Fibroblast of lung (primary cell): Measurements from ENCODE around the gene HSF5. TPM values are rescaled to one million over a fixed set of nuclear protein-coding genes. Genes with fewer than 3 reads are reported as not detected.

Source experiments
- DNase-seq, 2 donors: peaks; one replicate each; pipeline versions ENCODE4 v3.0.0 to v3.0.0-alpha.2; 2010; ENCODE audit warnings: low read depth in 2 of 2
- H2AFZ ChIP-seq: 2 replicates; pipeline ENCODE4 v1.5.1; 2012; ENCODE audit warnings: low read length, control low read depth, inconsistent platforms
- H3K27ac ChIP-seq: 2 replicates; pipeline ENCODE4 v1.5.1; 2011; ENCODE audit warnings: low read length, control low read depth; ENCODE audit not compliant: insufficient read depth
- H3K27me3 ChIP-seq: 2 replicates; pipeline ENCODE4 v1.5.1; 2011; ENCODE audit warnings: mild to moderate bottlenecking, low read length; ENCODE audit not compliant: control insufficient read depth, insufficient read depth
- H3K36me3 ChIP-seq: 2 replicates; pipeline ENCODE4 v1.5.1; 2011; ENCODE audit warnings: low read length; ENCODE audit not compliant: control insufficient read depth, insufficient read depth
- H3K4me1 ChIP-seq: 2 replicates; pipeline ENCODE4 v1.5.1; 2011; ENCODE audit warnings: low read length; ENCODE audit not compliant: control insufficient read depth, insufficient read depth; ENCODE audit errors: extremely low read depth
- H3K4me2 ChIP-seq: 2 replicates; pipeline ENCODE4 v1.5.1; 2011; ENCODE audit warnings: low read length, control low read depth; ENCODE audit not compliant: insufficient read depth; ENCODE audit errors: extremely low read depth
- H3K4me3 ChIP-seq, 4 experiments: fragments of 200-600 bp in 1 of 4; sonication (generic) in 1 of 4; replicated peaks in 1 of 4; 2 replicates each; pipeline ENCODE4 v1.5.1; 2011 to 2016; ENCODE audit warnings: low read length in 4 of 4, low read depth in 3 of 4, mild to moderate bottlenecking in 3 of 4, control low read depth in 2 of 4, inconsistent platforms in 1 of 4, mixed read lengths in 1 of 4; ENCODE audit not compliant: insufficient read depth in 1 of 4; ENCODE audit errors: control extremely low read depth in 1 of 4
- H3K79me2 ChIP-seq: 2 replicates; pipeline ENCODE4 v1.5.1; 2012; ENCODE audit warnings: mild to moderate bottlenecking, low read length, inconsistent platforms; ENCODE audit not compliant: control insufficient read depth, insufficient read depth
- H3K9ac ChIP-seq: 2 replicates; pipeline ENCODE4 v1.5.1; 2011; ENCODE audit warnings: mild to moderate bottlenecking, low read length, control low read depth; ENCODE audit not compliant: insufficient read depth
- H3K9me3 ChIP-seq: 2 replicates; pipeline ENCODE4 v1.5.1; 2012; ENCODE audit warnings: low read depth, low read length; ENCODE audit not compliant: control insufficient read depth, insufficient read depth
- H4K20me1 ChIP-seq: 2 replicates; pipeline ENCODE4 v1.5.1; 2011; ENCODE audit warnings: low read length; ENCODE audit not compliant: control insufficient read depth, insufficient read depth; ENCODE audit errors: extremely low read depth
- EZH2 ChIP-seq: IDR thresholded peaks from 2 replicates; pipeline ENCODE4 v1.5.1; 2012; ENCODE audit warnings: low read length, control low read depth, mild to moderate bottlenecking; ENCODE audit errors: missing control alignments
- polyA plus RNA-seq, 2 donors: library from polyadenylated mRNA; depleted of rRNA in 1 of 2; stranded (reverse) in 1 of 2; unstranded in 1 of 2; fragments of >200 nt; gene quantifications; 2 replicates each; pipeline ENCODE4 v1.2.1, GENCODE V29; 2011 to 2012; ENCODE audit warnings: missing spikeins in 1 of 2
- total RNA-seq: library from RNA; depleted of rRNA; stranded (reverse); fragments of >200 nt; gene quantifications from 2 replicates; pipeline ENCODE4 v1.2.1, GENCODE V29; 2014
- TF ChIP-seq, protein P1 (sequence below), 2 donors: IDR thresholded peaks in 1 of 2; conservative IDR thresholded peaks in 1 of 2; 1 replicate in 1 of 2; 2 replicates in 1 of 2; pipeline ENCODE4 v1.5.1; 2011 to 2012; ENCODE audit warnings: low read length in 2 of 2, control low read depth in 1 of 2, inconsistent platforms in 1 of 2, low read depth in 1 of 2, mild to moderate bottlenecking in 1 of 2

HSF5 gene
- total and polyA plus RNA-seq, 2 donors (not counting 1 experiment from before 2014, with no cell fraction given) = under 0.01 TPM; not detected in 1

DNA sequence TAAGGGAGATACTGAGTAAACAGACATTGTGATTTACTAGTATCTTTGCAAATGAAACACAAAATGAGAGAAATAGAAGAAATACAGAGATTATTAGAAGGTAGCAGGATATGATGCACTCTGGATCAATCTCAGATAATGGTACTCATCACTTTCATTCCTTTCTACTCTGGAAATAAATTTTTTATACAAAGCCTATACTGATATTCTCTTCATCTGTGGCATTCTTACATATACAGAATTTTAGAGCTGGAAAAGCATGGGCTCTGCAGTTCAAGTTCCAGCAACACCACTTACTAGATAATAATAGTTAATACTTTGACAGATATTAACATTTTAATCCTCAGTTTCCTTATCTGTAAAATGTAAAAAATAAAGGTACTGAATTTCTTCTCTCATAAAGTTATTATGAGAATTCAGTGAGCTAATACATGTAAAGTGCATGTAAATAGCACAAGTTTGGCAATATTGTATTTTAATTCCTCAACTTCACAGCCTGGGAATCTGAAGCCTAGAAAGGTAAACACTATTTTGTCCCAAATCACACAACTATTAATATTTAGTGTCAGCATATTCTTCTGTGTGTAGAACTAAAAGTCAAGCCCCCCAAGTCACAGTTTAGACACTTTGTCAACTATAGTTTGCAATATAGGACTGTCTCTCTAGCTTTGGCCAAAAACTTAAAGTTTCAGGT lies 77.3 kb downstream of the HSF5 start:
- Histone ChIP-seq H3K79me2 (no peaks in the 10 kb centered on the region), H3K4me1 (no peaks in the 10 kb centered on the region), H3K4me2 (no peak overlapping the region), H4K20me1 (no peaks in the 10 kb centered on the region), H3K9ac (no peak overlapping the region), H3K4me3 (no peak overlapping the region), H3K36me3 (no peaks in the 10 kb centered on the region), H3K9me3 (no peaks in the 10 kb centered on the region), H3K27ac (no peak overlapping the region), H3K27me3 (no peaks in the 10 kb centered on the region), H2AFZ (no peak overlapping the region)
- no peak for TF ChIP-seq EZH2
- TF ChIP-seq, protein P1, sequence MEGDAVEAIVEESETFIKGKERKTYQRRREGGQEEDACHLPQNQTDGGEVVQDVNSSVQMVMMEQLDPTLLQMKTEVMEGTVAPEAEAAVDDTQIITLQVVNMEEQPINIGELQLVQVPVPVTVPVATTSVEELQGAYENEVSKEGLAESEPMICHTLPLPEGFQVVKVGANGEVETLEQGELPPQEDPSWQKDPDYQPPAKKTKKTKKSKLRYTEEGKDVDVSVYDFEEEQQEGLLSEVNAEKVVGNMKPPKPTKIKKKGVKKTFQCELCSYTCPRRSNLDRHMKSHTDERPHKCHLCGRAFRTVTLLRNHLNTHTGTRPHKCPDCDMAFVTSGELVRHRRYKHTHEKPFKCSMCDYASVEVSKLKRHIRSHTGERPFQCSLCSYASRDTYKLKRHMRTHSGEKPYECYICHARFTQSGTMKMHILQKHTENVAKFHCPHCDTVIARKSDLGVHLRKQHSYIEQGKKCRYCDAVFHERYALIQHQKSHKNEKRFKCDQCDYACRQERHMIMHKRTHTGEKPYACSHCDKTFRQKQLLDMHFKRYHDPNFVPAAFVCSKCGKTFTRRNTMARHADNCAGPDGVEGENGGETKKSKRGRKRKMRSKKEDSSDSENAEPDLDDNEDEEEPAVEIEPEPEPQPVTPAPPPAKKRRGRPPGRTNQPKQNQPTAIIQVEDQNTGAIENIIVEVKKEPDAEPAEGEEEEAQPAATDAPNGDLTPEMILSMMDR (conservative IDR thresholded peaks at IDR 0.05 in 1 of 2, IDR thresholded peaks at IDR 0.05 in 1 of 2; ENCODE audit: low read depth in 1 of 2, low read length in 2 of 2) = no peak
- no peak for DNase-seq

DNA sequence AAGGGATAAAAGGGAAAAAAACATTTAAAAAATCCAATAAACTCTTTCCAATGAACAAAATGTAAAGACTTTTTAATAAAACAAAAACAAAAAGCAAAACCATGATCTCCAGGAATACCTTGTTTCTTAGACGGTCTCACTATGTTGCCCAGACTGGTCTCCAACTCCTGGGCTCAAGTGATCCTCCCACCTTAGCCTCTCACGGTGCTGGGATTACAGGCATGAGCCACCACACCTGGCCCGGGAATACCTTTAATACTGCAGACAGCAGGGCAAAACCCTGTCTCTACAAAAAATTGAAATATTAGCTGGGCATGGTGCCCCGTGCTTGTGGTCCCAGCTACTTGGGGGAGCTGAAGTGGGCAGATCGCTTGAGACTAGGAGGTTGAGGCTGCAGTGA lies 78.8 kb downstream of the HSF5 start:
- Histone ChIP-seq H4K20me1 (no peaks in the 10 kb centered on the region), H3K27ac (no peak overlapping the region), H3K79me2 (no peaks in the 10 kb centered on the region), H3K4me3 (no peak overlapping the region), H2AFZ (no peak overlapping the region), H3K4me2 (no peak overlapping the region), H3K9me3 (no peaks in the 10 kb centered on the region), H3K4me1 (no peaks in the 10 kb centered on the region), H3K27me3 (no peaks in the 10 kb centered on the region), H3K36me3 (no peaks in the 10 kb centered on the region), H3K9ac (no peak overlapping the region)
- no peak for DNase-seq
- TF ChIP-seq EZH2 = no peak
- TF ChIP-seq, protein P1 (conservative IDR thresholded peaks at IDR 0.05 in 1 of 2, IDR thresholded peaks at IDR 0.05 in 1 of 2; ENCODE audit: low read depth in 1 of 2, low read length in 2 of 2) = no peak

DNA sequence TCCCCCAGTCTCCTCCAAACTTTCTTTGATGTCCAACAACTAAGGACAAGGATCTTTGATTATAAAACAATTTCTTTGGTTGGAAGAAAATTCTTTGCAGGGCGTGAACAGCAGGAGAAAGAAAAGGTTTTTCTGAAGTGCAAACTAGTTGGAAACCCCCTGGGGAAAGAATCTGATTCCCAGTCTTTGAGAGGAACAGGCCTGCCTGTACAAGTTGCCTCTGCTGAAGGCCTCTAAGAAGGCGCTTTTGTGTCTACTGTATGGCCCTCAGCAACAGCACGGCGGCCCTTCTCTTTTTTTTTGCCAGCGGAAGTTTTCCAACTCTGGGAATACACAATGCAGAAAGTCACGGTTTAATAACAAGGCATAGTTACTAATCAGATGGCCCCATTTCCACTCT lies 84.9 kb downstream of the HSF5 start:
- no peak overlapping the region for H3K4me2 ChIP-seq
- no peaks in the 10 kb centered on the region for H3K9me3 ChIP-seq
- no peaks in the 10 kb centered on the region for H3K36me3 ChIP-seq
- no peaks in the 10 kb centered on the region for H3K79me2 ChIP-seq
- no peak overlapping the region for H3K27ac ChIP-seq
- TF ChIP-seq, protein P1 (conservative IDR thresholded peaks at IDR 0.05 in 1 of 2, IDR thresholded peaks at IDR 0.05 in 1 of 2; ENCODE audit: low read depth in 1 of 2, low read length in 2 of 2) = no peak
- TF ChIP-seq EZH2 = no peak
- H4K20me1 ChIP-seq = no peaks in the 10 kb centered on the region
- H3K27me3 ChIP-seq = no peaks in the 10 kb centered on the region
- H3K9ac ChIP-seq = no peak overlapping the region
- peak in 1 of 2 donors; percentile 3 for DNase-seq
- H3K4me3 ChIP-seq = no peak overlapping the region
- H2AFZ ChIP-seq = no peak overlapping the region
- no peaks in the 10 kb centered on the region for H3K4me1 ChIP-seq
